Measurements from ENCODE around the gene PARVA.

DNA sequence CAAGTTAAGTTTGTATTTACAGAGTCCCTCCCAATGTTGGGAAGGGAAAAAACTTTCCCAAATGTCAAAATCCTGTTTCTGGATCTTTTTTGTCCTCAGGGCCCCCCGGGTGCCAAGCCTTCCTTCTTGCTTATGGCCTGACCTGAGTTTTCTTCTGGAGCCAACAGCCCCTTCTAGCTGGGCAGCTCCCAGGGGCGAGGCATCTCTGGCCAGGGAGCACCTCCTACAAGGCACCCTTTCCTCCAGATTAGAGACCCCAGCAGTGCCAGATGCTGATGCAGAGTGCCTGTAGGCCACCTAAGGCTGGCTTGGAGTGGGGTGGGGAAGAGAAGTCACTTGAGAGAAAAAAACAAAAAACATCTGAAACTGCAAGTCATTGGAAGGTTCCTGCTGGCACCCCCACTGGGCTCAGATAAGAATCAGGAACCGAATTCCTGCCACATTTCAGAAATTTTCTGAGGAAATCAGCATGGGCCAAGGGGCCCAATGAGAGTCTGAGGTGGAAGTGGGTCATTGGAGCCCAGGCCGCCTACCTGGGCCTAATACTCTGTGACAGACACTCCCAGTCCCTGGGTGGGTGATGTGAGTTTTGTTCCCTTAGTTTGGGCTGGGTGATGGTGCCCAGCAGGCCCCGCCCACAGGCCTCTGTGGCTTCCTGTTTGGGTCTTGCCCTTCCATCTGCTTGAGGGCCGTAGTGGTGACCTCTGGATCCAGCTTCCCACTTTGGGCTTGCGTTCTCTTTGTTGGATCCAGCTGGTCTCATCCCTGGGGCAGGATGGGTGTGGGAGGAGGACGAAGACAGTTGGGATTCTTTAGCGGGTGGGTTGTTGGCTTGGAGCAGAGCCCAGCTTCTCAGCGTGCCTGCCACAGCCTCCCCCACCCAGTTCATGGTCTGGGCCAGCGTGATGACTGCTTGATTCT lies 40.6 kb downstream of the PARVA start:
- TF ChIP-seq TOX (CRISPR knock-in tag; IDR thresholded peaks at IDR 0.05; ENCODE audit: borderline replicate concordance) (no peak), RARB (CRISPR knock-in tag; IDR thresholded peaks at IDR 0.05) (no peak), OSR1 (CRISPR knock-in tag; IDR thresholded peaks at IDR 0.05) (no peak), ZC3H10 (CRISPR knock-in tag; IDR thresholded peaks at IDR 0.05) (no peak), PPARA (CRISPR knock-in tag; IDR thresholded peaks at IDR 0.05; ENCODE audit: borderline replicate concordance) (no peak), TCF4 (CRISPR knock-in tag; IDR thresholded peaks at IDR 0.05; ENCODE audit: borderline replicate concordance) (no peak), ZNF8 (CRISPR knock-in tag; IDR thresholded peaks at IDR 0.05) (no peak), ZFP3 (CRISPR knock-in tag; IDR thresholded peaks at IDR 0.05) (no peak), GLIS3 (CRISPR knock-in tag; IDR thresholded peaks at IDR 0.05) (no peak), ARNTL (CRISPR knock-in tag; IDR thresholded peaks at IDR 0.05; ENCODE audit: borderline replicate concordance, low read depth) (no peak)
- TF ChIP-seq, protein P1, sequence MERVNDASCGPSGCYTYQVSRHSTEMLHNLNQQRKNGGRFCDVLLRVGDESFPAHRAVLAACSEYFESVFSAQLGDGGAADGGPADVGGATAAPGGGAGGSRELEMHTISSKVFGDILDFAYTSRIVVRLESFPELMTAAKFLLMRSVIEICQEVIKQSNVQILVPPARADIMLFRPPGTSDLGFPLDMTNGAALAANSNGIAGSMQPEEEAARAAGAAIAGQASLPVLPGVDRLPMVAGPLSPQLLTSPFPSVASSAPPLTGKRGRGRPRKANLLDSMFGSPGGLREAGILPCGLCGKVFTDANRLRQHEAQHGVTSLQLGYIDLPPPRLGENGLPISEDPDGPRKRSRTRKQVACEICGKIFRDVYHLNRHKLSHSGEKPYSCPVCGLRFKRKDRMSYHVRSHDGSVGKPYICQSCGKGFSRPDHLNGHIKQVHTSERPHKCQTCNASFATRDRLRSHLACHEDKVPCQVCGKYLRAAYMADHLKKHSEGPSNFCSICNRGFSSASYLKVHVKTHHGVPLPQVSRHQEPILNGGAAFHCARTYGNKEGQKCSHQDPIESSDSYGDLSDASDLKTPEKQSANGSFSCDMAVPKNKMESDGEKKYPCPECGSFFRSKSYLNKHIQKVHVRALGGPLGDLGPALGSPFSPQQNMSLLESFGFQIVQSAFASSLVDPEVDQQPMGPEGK (CRISPR knock-in tag; IDR thresholded peaks at IDR 0.05; ENCODE audit: borderline replicate concordance), result no peak
- TF ChIP-seq, protein P2, sequence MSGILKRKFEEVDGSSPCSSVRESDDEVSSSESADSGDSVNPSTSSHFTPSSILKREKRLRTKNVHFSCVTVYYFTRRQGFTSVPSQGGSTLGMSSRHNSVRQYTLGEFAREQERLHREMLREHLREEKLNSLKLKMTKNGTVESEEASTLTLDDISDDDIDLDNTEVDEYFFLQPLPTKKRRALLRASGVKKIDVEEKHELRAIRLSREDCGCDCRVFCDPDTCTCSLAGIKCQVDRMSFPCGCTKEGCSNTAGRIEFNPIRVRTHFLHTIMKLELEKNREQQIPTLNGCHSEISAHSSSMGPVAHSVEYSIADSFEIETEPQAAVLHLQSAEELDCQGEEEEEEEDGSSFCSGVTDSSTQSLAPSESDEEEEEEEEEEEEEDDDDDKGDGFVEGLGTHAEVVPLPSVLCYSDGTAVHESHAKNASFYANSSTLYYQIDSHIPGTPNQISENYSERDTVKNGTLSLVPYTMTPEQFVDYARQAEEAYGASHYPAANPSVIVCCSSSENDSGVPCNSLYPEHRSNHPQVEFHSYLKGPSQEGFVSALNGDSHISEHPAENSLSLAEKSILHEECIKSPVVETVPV (CRISPR knock-in tag; IDR thresholded peaks at IDR 0.05), result no peak
